Testis (tissue), 3 donors: ENCODE results near the gene KIFBP. TPM values are rescaled to one million over a fixed set of nuclear protein-coding genes. Genes with fewer than 3 reads are reported as not detected.
"Not testable (repeated sequence)": the region's sequence is repeated elsewhere in the genome, so short reads cannot be mapped to it uniquely, and the experiment has no call there.

Experiments
- DNase-seq: peaks from one replicate; pipeline ENCODE4 v3.0.0-alpha.2; 2019
- H3K27ac ChIP-seq, 2 donors: fragments of 200-600 bp; sonication (generic); one replicate each; pipeline ENCODE4 v1.5.1; 2019
- H3K27me3 ChIP-seq: fragments of 200-600 bp; sonication (generic); one replicate; pipeline ENCODE4 v1.5.1; 2019
- H3K36me3 ChIP-seq: fragments of 200-600 bp; sonication (generic); one replicate; pipeline ENCODE4 v1.5.1; 2017; ENCODE audit warnings: low read depth; ENCODE audit errors: missing control alignments
- H3K4me1 ChIP-seq: fragments of 200-600 bp; sonication (generic); one replicate; pipeline ENCODE4 v1.5.1; 2019
- H3K4me3 ChIP-seq, 2 donors: fragments of 200-600 bp; sonication (generic); one replicate each; pipeline ENCODE4 v1.5.1; 2017 to 2019
- H3K9me3 ChIP-seq: fragments of 200-600 bp; sonication (generic); one replicate; pipeline ENCODE4 v1.5.1; 2017
- POLR2A ChIP-seq: fragments of 450-650 bp; IDR thresholded peaks from one replicate; pipeline ENCODE4 v1.6.1; 2017; ENCODE audit warnings: antibody characterized with exemption, mild to moderate bottlenecking, moderate library complexity
- WGBS, 2 donors: methylation state at CpG; one replicate each; pipeline ENCODE4 v1.1.5; 2018; 5-methylcytosine and 5-hydroxymethylcytosine counted together
- intact Hi-C: fragments of 100-400 bp; cut with DNase I; formaldehyde crosslinking; loops from one replicate; pipeline ENCODE4 v1.15.1; 2023; ENCODE audit warnings: low total_unique reads
- polyA plus RNA-seq: library from polyadenylated mRNA; stranded (reverse); fragments of 350-450 nt; fragmentation: Illumina TruSeq; extraction: RNeasy Lipid Tissue Mini Kit (QIAGEN cat#74804); gene quantifications from one replicate; pipeline ENCODE4 v1.2.3, GENCODE V29; 2014; ENCODE audit warnings: low read depth, low replicate concordance; ENCODE audit not compliant: insufficient read depth
- total RNA-seq, 2 donors: library from RNA; depleted of rRNA; stranded (reverse); fragments of >200 nt; gene quantifications; one replicate each; pipeline ENCODE4 v1.2.3, GENCODE V29; 2016
- TF ChIP-seq, protein P1 (sequence below), 3 experiments: fragments of 450-650 bp in 2 of 3; fragments of 200-600 bp in 1 of 3; sonication (generic) in 1 of 3; IDR thresholded peaks; one replicate each; pipeline ENCODE4 v1.5.1; 2016 to 2019; ENCODE audit warnings: antibody characterized with exemption in 3 of 3, mild to moderate bottlenecking in 2 of 3, moderate library complexity in 1 of 3

KIFBP gene
- total and polyA plus RNA-seq, 3 donors from 2014 or later: 38.9 to 58.2 (median 48.3) TPM

DNA sequence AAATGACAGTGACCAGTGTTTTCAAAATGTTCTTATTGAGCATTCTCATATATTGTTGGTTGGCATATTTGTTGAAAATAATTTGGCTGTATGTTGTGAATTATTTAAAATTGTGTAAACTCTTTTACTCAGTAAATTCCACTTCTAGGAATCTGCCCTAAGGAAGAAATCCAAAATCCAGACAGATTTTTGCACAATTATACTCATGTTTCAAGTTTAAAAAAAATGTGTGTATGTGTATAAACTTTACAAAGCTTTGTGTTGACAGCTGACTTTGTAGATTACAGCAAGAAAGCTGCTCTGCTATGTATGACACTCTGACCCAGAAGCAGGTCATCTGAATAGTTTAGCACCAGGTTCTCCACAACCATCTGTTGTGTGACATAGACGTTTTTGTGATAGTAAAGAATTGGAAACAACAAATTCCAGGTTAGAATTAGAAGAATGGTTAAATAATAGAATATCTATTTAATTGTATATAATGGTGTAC, 21.6 kb downstream of the KIFBP start:
- TF ChIP-seq, protein P1, sequence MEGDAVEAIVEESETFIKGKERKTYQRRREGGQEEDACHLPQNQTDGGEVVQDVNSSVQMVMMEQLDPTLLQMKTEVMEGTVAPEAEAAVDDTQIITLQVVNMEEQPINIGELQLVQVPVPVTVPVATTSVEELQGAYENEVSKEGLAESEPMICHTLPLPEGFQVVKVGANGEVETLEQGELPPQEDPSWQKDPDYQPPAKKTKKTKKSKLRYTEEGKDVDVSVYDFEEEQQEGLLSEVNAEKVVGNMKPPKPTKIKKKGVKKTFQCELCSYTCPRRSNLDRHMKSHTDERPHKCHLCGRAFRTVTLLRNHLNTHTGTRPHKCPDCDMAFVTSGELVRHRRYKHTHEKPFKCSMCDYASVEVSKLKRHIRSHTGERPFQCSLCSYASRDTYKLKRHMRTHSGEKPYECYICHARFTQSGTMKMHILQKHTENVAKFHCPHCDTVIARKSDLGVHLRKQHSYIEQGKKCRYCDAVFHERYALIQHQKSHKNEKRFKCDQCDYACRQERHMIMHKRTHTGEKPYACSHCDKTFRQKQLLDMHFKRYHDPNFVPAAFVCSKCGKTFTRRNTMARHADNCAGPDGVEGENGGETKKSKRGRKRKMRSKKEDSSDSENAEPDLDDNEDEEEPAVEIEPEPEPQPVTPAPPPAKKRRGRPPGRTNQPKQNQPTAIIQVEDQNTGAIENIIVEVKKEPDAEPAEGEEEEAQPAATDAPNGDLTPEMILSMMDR (IDR thresholded peaks at IDR 0.05): no peak
- TF ChIP-seq POLR2A: no peak
- no peak overlapping the region for H3K4me3 ChIP-seq
- H3K27ac ChIP-seq: no peak overlapping the region
- intact Hi-C loops: no loop called here
- no peaks in the 10 kb centered on the region for H3K4me1 ChIP-seq
- no peaks in the 10 kb centered on the region for H3K9me3 ChIP-seq
- no peak for DNase-seq
- no peaks in the 10 kb centered on the region for H3K36me3 ChIP-seq
- H3K27me3 ChIP-seq: no peaks in the 10 kb centered on the region
- WGBS, 2 donors: 51 to 69% methylated on average over 1 of the region's 1 CpG

DNA sequence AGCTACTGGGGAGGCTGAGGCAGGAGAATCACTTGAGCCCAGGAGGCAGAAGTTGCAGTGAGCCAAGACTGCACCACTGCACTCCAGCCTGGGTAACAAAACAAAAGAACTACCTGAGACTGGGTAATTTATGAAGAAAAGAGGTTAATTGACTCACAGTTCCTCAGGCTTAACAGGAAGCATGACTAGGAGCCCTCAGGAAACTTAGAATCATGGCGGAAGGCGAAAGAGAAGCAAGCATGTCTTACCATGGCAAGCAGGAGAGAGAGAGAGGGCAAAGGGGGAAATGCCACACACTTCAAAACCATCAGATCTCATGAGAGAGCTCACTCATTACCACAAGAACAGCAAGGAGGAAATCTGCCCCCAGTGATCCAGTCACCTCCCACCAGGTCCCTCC, 24.2 kb downstream of the KIFBP start:
- 89 to 100% methylated on average over 2 of the region's 2 CpGs for WGBS, 2 donors
- not testable (repeated sequence) for H3K4me3 ChIP-seq

DNA sequence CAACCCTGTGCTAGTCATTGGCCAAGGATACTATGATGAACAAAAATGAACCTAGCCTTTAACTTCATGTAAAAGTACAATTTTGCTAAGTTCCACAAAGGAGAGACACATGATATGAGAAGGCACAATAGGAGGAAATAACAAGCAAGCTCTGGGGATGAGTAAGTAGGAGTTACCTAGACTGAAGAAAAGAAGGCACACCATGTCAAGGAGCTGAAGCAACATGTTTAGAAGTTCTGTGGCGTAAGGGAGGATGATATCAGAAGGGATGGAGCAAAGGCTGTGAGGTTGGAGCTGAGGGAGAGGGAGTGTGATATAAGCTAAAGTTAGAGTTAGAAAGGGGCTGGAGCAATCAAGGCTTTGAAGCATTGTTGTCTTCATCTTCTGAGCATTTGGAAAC, 25.6 kb downstream of the KIFBP start:
- DNase-seq: no peak
- intact Hi-C loops: no loop called here
- no peaks in the 10 kb centered on the region for H3K9me3 ChIP-seq
- WGBS, 2 donors: 68 to 84% methylated on average over 1 of the region's 1 CpG
- TF ChIP-seq, protein P1 (IDR thresholded peaks at IDR 0.05): no peak
- TF ChIP-seq POLR2A: no peak
- no peak overlapping the region for H3K4me3 ChIP-seq
- no peaks in the 10 kb centered on the region for H3K27me3 ChIP-seq
- H3K36me3 ChIP-seq: no peaks in the 10 kb centered on the region
- no peak overlapping the region for H3K27ac ChIP-seq
- H3K4me1 ChIP-seq: no peaks in the 10 kb centered on the region

More for the DNA sequence above, 24.2 kb downstream of the KIFBP start:
- H3K36me3 ChIP-seq, H3K27ac ChIP-seq, H3K4me1 ChIP-seq, DNase-seq, intact Hi-C loops, H3K9me3 ChIP-seq, H3K27me3 ChIP-seq: not testable (repeated sequence)

DNA sequence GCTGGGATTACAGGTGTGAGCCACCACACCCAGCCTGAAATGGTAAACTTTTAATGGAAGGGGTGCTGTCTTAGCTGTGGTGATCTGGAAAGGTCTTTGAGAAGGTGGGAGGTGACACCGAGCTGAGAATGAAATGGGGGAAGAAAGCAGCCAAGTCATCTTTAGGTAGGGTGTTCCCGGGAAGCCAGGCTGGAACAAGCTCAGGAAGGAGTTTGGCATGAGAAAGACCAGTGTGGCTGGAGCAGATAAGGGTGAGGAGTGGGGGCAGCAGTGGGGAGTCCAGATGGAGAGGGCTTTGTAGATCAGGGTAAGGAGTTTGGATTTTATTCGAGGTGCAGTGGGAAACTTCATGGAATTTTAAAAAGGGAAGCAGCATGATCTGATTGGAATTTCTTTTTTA, 30.0 kb downstream of the KIFBP start:
- no peaks in the 10 kb centered on the region for H3K36me3 ChIP-seq
- intact Hi-C loops: no loop called here
- WGBS, 2 donors: 76 to 80% methylated on average over 3 of the region's 3 CpGs
- TF ChIP-seq, protein P1 (IDR thresholded peaks at IDR 0.05): no peak
- TF ChIP-seq POLR2A: no peak
- no peak overlapping the region for H3K4me3 ChIP-seq
- no peaks in the 10 kb centered on the region for H3K27me3 ChIP-seq
- H3K9me3 ChIP-seq: no peaks in the 10 kb centered on the region
- no peak for DNase-seq
- H3K4me1 ChIP-seq: no peaks in the 10 kb centered on the region
- no peak overlapping the region for H3K27ac ChIP-seq

DNA sequence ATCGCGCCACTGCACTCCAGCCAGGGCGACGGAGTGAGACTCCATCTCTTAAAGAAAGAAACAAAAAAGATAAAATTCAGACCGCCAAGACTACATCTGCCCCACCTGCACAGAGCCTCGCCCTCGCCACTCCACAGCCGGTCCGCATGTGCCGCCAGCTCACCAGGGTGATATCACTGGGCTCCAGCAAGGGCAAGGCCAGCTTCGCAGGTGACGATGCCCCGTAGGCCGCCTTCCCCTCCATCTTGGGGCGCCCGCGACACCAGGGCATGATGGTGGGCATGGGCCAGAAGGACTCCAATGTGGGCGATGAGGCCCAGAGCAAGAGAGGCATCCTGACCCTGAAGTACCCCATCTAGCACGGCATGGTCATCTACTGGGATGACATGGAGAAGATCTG, 34.0 kb downstream of the KIFBP start:
- H3K9me3 ChIP-seq: no peaks in the 10 kb centered on the region
- no peak overlapping the region for H3K4me3 ChIP-seq
- no peaks in the 10 kb centered on the region for H3K27me3 ChIP-seq
- no peaks in the 10 kb centered on the region for H3K4me1 ChIP-seq
- DNase-seq: no peak
- TF ChIP-seq POLR2A: no peak
- intact Hi-C loops: no loop called here
- no peaks in the 10 kb centered on the region for H3K36me3 ChIP-seq
- H3K27ac ChIP-seq: no peak overlapping the region
- 79 to 97% methylated on average over 7 to 19 of the region's 19 CpGs for WGBS, 2 donors

DNA sequence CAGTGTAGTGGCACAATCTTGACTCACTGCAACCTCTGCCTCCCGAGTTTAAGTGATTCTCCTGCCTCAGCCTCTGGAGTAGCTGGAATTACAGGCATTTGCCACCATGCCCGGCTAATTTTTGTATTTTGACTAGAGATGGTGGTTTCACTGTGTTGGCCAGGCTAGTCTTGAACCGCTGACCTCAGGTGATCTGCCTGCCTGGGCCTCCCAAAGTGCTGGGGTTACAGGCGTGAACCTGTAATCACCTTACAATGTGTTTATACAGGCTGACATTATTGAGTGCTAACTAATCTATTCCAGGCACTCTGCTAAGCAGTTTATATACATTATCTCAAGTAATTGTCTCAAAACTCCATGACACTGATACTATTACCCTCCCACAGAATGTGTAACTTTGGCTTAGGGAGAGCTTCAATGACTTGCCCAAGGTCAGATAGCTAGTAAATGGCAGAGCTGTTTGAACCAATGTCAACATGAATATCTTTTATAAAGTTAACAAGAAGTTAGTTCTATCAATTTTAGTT, 36.8 kb downstream of the KIFBP start:
- H3K36me3 ChIP-seq: no peaks in the 10 kb centered on the region
- no peak for DNase-seq
- peak overlapping the region in 1 of 2 donors; percentile 1 for H3K27ac ChIP-seq
- intact Hi-C loops: no loop called here
- no peaks in the 10 kb centered on the region for H3K27me3 ChIP-seq
- H3K9me3 ChIP-seq: no peaks in the 10 kb centered on the region
- no peak overlapping the region for H3K4me3 ChIP-seq
- H3K4me1 ChIP-seq: no peaks in the 10 kb centered on the region
- TF ChIP-seq POLR2A: no peak
- TF ChIP-seq, protein P1 (IDR thresholded peaks at IDR 0.05): no peak
- WGBS, 2 donors: 73 to 81% methylated on average over 4 of the region's 4 CpGs
